Measurements from ENCODE around the gene ELMOD2.
"Not testable (repeated sequence)": the region's sequence is repeated elsewhere in the genome, so short reads cannot be mapped to it uniquely, and the experiment has no call there.

ELMOD2 gene

GRCh38 chr4:140523857-140524742, at the start of gene ELMOD2:
Gene ELMOD2, plus strand, starts transcription at chr4:140524168. Its CDS starts 1,261 bp downstream, at chr4:140525429.
- peak; percentile 99 for DNase-seq

GRCh38 chr4:140483445-140483844, 40.5 kb upstream of the ELMOD2 start:
- DNase-seq = no peak

- no peak for DNase-seq
Observed at GRCh38 chr4:140485939-140486338, 38.0 kb upstream of the ELMOD2 start.

- DNase-seq = no peak
Observed at GRCh38 chr4:140497405-140497746, 26.6 kb upstream of the ELMOD2 start.

- DNase-seq = no peak
Observed at GRCh38 chr4:140497747-140498636, 26.0 kb upstream of the ELMOD2 start, which contains the start of gene MGAT4D. Gene MGAT4D, minus strand, starts transcription at chr4:140498293. Its CDS starts 71 bp downstream, at chr4:140498222.

- no peak for DNase-seq
Observed at GRCh38 chr4:140499391-140499790, 24.6 kb upstream of the ELMOD2 start.

GRCh38 chr4:140504261-140504660, 19.7 kb upstream of the ELMOD2 start:
- DNase-seq = no peak

GRCh38 chr4:140513765-140514164, 10.2 kb upstream of the ELMOD2 start:
- DNase-seq = not testable (repeated sequence)

GRCh38 chr4:140515423-140515822, 8.5 kb upstream of the ELMOD2 start:
- DNase-seq = peak; percentile 82

GRCh38 chr4:140523370-140523856, 555 bp upstream of the ELMOD2 start:
- no peak for DNase-seq

- DNase-seq = no peak
Observed at GRCh38 chr4:140529434-140529833, 5.5 kb downstream of the ELMOD2 start.

- no peak for DNase-seq
Observed at GRCh38 chr4:140533951-140534480, 10.0 kb downstream of the ELMOD2 start.

- no peak for DNase-seq
Observed at GRCh38 chr4:140556372-140557085, 32.6 kb downstream of the ELMOD2 start.

- no peak for DNase-seq
Observed at GRCh38 chr4:140557831-140558435, 34.0 kb downstream of the ELMOD2 start.

GRCh38 chr4:140559696-140560095, 35.7 kb downstream of the ELMOD2 start:
- DNase-seq = no peak

GRCh38 chr4:140568507-140569306, 44.7 kb downstream of the ELMOD2 start, which contains the start of gene UCP1:
Gene UCP1, minus strand, starts transcription at chr4:140568961. Its CDS starts 232 bp downstream, at chr4:140568729.
- peak; percentile 33 for DNase-seq

- DNase-seq = no peak
Observed at GRCh38 chr4:140569307-140569638, 45.3 kb downstream of the ELMOD2 start.

- DNase-seq = no peak
Observed at GRCh38 chr4:140571620-140572019, 47.7 kb downstream of the ELMOD2 start.

GRCh38 chr4:140575489-140575888, 51.5 kb downstream of the ELMOD2 start:
- DNase-seq = no peak

GRCh38 chr4:140579278-140579677, 55.3 kb downstream of the ELMOD2 start:
- DNase-seq = peak; percentile 9

- no peak for DNase-seq
Observed at GRCh38 chr4:140581078-140581477, 57.1 kb downstream of the ELMOD2 start.
